Subcutaneous abdominal adipose tissue (tissue), 5 donors: Measurements from ENCODE around the gene HOXA10.

Experiments
- H3K27ac ChIP-seq: one replicate; pipeline ENCODE4 v1.7.0; 2013; ENCODE audit warnings: low read depth, mild to moderate bottlenecking, inconsistent platforms, low read length, moderate library complexity
- H3K27me3 ChIP-seq, 5 donors: one replicate each; pipeline ENCODE4 v1.7.0; 2013; ENCODE audit warnings: low read length in 5 of 5, inconsistent platforms in 1 of 5; ENCODE audit not compliant: control insufficient read depth in 5 of 5, insufficient read depth in 4 of 5
- H3K36me3 ChIP-seq, 5 donors: one replicate each; pipeline ENCODE4 v1.7.0; 2013; ENCODE audit warnings: low read length in 5 of 5; ENCODE audit not compliant: control insufficient read depth in 5 of 5, insufficient read depth in 5 of 5
- H3K4me1 ChIP-seq, 5 donors: one replicate each; pipeline ENCODE4 v1.7.0; 2013; ENCODE audit warnings: low read length in 5 of 5, mild to moderate bottlenecking in 3 of 5, moderate library complexity in 1 of 5; ENCODE audit not compliant: control insufficient read depth in 5 of 5, insufficient read depth in 5 of 5
- H3K4me3 ChIP-seq, 5 donors: one replicate each; pipeline ENCODE4 v1.7.0; 2013; ENCODE audit warnings: low read length in 5 of 5, low read depth in 1 of 5
- H3K9ac ChIP-seq, 5 donors: one replicate each; pipeline ENCODE4 v1.7.0; 2013; ENCODE audit warnings: low read length in 5 of 5, mild to moderate bottlenecking in 4 of 5, moderate library complexity in 3 of 5
- H3K9me3 ChIP-seq, 5 donors: one replicate each; pipeline ENCODE4 v1.7.0; 2013; ENCODE audit warnings: low read length in 5 of 5; ENCODE audit not compliant: control insufficient read depth in 5 of 5
- donor health status: healthy.
- donor health status: healthy.
- donor health status: healthy.
- donor health status: healthy.
- donor health status: healthy.

Gene HOXA10

DNA sequence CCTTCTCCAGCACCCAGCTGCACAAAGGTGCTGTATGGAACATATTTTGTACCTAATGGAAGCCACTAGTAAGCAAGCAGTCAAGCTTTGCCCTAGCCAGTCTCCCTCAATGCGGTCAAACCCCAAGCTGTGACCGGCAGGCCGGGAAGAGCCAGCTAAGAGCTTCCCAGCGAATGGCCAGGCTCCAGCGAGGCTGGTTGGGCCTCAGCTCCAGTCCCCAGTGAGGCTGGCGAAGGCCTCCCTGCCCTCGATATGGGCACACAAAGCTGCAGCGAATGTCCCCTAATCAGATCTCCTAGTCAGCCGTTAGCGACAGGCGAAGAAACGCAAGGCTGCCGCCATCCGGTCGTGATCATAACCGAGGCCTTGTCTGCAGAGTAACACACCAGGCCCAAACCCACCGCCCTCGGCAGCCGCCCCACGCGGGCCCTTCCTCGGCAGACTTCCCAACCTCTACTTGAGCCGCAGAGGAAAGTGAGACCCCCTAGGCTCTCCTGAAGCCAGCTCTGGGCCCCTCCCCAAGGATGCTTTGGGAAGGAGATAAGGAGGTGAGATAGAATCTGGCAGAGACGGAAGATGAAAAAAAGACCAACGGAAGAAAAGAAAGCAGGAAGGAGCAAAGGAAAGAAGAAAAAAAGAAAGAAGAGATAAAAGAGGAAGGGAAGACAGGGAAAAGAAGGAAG lies 5.7 kb downstream of the HOXA10 start:
- no peaks in the 10 kb centered on the region for H3K36me3 ChIP-seq
- peak overlapping the region; percentile 98 for H3K27ac ChIP-seq
- H3K4me1 ChIP-seq: peaks cover 0 to 92% (median 89%) of the 10 kb centered on the region in 5 donors
- H3K9ac ChIP-seq: peak overlapping the region; percentile 35 to 89 (median 60)
- H3K27me3 ChIP-seq: peaks cover 0 to 19% (median 3%) of the 10 kb centered on the region in 5 donors
- H3K9me3 ChIP-seq: no peaks in the 10 kb centered on the region
- peak overlapping the region; percentile 58 to 86 (median 80) for H3K4me3 ChIP-seq

DNA sequence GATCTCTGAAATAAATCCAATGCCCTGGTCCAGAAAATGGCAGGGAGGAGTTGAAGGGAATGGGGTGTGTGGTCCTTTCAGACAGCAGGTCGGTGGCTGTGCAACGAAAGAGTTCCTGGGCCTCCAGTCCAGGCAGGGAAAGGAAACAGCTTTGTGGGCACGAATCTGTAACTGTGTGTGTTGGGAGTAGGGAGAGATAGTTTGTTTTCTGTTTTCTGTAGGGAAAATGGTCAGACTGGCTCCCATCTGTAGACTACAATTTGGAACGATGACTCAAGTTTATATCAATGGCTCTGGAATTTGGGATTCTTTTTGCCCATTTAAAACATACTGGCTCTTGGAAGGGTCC lies 6.2 kb downstream of the HOXA10 start:
- Histone ChIP-seq H3K36me3 (no peaks in the 10 kb centered on the region), H3K4me3 (peak overlapping the region; percentile 44 to 86 (median 80)), H3K9ac (peak overlapping the region in 4 of 5 donors; percentile 51 to 89 (median 70)), H3K27ac (peak overlapping the region; percentile 98), H3K9me3 (no peaks in the 10 kb centered on the region), H3K4me1 (peaks cover 0 to 94% (median 89%) of the 10 kb centered on the region in 5 donors), H3K27me3 (peaks cover 0 to 19% (median 3%) of the 10 kb centered on the region in 5 donors)

DNA sequence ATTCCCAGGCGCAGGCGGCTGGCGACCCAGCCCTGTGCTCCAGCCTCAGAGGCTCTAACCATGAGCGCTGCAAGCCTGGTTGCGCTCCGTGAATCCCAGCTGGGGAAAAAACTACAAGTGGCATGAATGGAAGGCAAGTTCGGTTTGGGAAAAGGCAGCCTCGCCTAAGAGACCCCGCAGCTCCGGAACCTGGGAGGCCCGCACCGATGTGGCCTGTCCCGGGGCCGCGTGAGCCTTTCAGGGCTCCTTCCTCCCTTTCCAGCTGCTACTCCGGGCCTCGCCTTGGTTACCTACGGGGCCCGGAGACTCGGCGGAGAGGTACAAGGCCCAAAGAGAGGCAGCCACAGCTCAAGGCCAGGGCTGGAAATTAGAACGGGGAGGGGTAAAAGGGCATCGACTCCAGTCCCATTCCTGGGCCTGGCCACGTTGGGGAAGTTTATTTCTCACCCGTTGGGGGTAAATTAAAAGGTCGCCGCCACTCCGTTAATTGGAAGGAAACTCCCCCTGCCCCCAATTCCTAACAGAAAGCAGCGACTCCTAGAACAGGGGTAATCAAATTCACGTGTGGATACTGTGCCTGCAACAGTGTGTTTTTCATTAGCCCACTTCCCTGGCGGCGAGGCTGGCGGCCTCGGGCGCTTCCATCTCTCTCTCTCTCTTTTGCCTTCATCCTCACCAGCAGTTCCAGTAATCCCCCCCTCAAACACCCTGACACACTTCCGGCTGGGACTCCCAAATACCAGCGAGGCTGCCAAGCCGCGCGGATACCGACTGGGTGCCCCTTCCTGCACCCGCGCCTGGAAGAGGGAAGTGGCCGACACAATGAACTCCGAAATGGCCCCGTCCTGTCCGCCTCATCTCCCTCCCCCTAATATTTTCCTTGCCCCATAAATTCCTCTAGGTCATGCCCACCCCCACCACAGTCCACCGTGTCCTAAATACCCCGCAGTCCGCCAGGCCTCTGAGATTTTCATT lies 7.3 kb downstream of the HOXA10 start:
- peak overlapping the region; percentile 48 to 81 (median 81) for H3K4me3 ChIP-seq
- H3K27me3 ChIP-seq: peaks cover 0 to 15% (median 3%) of the 10 kb centered on the region in 5 donors
- no peaks in the 10 kb centered on the region for H3K36me3 ChIP-seq
- H3K9ac ChIP-seq: peak overlapping the region; percentile 51 to 89 (median 79)
- peaks cover 0 to 95% (median 85%) of the 10 kb centered on the region in 5 donors for H3K4me1 ChIP-seq
- H3K27ac ChIP-seq: peak overlapping the region; percentile 98
- H3K9me3 ChIP-seq: no peaks in the 10 kb centered on the region

DNA sequence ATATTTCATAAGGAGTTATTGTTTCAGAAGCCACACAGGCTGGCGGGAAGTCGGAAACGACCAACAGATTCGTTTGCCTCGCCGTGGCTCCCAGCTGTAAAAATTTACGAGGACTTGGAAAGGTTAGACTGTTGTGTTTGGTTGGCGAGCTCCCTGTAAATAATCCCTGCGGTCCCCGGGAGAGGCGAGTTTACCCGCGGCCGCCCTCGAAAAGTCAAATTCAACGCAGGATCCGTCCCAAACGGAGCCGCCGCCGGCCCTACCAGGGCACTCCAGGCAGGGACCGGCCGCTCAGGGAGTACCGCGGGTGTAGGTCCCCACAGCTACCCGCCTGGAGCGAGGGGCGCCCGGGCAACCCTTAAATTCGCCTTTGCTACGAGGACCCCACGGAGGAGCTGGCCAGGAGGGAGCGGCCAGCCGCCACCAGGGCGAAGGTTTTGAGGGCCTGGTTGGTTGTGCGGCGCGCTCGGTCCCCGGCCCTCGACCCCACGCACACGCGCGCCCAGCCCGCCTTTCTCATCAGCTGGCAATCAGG lies 8.1 kb downstream of the HOXA10 start:
- H3K27ac ChIP-seq: peak overlapping the region; percentile 98
- H3K27me3 ChIP-seq: peaks cover 0 to 10% (median 3%) of the 10 kb centered on the region in 5 donors
- H3K4me3 ChIP-seq: peak overlapping the region; percentile 74 to 81 (median 81)
- H3K9ac ChIP-seq: peak overlapping the region; percentile 48 to 89 (median 79)
- H3K36me3 ChIP-seq: no peaks in the 10 kb centered on the region
- H3K9me3 ChIP-seq: no peaks in the 10 kb centered on the region
- peaks cover 0 to 92% (median 83%) of the 10 kb centered on the region in 5 donors for H3K4me1 ChIP-seq

DNA sequence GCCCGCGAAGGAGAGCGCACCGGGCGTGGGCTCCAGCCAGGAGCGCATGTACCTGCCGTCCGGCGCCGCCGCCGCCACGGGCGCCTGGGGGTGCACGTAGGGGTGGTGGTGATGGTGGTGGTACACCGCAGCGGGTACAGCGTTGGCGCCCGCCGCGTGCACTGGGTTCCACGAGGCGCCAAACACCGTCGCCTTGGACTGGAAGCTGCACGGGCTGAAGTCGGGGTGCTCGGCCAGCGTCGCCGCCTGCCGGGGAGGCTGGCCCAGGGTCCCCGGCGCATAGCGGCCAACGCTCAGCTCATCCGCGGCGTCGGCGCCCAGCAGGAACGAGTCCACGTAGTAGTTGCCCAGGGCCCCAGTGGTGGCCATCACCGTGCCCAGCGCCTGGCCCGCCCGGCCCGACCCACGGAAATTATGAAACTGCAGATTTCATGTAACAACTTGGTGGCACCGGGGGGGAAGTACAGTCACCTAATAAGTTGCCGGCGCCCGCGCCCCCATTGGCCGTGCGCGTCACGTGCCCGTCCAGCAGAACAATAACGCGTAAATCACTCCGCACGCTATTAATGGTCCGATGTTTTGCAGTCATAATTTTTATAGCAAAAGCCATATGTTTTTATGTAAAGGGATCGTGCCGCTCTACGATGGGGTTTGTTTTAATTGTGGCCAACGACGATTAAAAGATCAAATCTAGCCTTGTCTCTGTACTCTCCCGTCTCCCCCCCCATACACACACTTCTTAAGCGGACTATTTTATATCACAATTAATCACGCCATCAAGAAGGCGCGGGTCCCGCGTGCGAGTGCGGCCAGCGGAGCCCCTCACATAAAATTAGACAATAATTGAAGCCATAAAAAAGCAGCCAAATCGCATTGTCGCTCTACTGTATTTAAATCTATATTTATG lies 8.8 kb downstream of the HOXA10 start, which contains the start of gene HOXA9:
Gene HOXA9, minus strand, starts transcription at position 449 of the 907 bp plus-strand sequence. Its CDS starts 80 bp downstream, at position 369.
- Histone ChIP-seq H3K9me3 (no peaks in the 10 kb centered on the region), H3K9ac (peak within 1 kb of the TSS; percentile 48 to 89 (median 79)), H3K36me3 (no peaks in the 10 kb centered on the region), H3K27me3 (peaks cover 0 to 10% (median 3%) of the 10 kb centered on the region in 5 donors), H3K27ac (peak within 1 kb of the TSS; percentile 98), H3K4me1 (peaks cover 0 to 93% (median 91%) of the 10 kb centered on the region in 5 donors), H3K4me3 (peak within 1 kb of the TSS; percentile 78 to 81 (median 81))

DNA sequence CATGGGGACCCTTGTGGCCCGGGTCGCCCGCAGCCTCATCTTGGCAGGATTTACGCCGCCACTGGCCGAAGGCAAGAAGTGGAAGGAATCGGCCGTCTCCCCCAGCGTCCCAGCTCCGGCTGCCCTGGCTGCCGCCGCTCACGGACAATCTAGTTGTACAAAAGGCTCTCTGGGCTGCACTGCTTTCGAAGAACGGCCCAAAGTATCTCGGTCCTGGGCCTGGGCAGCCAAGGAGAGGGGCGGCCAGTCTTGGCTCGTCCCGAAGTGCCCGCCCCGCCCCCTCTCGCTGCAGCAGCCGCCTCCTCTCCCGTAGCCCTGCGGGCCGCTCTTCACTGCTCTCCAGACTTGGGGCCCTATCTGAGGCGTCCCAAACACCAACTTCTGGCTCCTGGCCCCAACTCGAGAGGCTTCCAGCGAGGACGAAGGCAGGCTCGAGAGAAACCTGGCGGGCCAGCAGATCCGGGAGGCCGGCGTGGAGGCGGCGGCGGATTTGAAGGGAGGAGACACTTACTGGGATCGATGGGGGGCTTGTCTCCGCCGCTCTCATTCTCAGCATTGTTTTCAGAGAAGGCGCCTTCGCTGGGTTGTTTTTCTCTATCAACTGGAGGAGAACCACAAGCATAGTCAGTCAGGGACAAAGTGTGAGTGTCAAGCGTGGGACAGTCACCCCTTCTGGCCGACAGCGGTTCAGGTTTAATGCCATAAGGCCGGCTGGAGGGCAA lies 9.6 kb downstream of the HOXA10 start:
- H3K4me3 ChIP-seq: peak overlapping the region; percentile 80 to 84 (median 81)
- H3K9ac ChIP-seq: peak overlapping the region; percentile 6 to 89 (median 79)
- no peaks in the 10 kb centered on the region for H3K36me3 ChIP-seq
- peak overlapping the region; percentile 98 for H3K27ac ChIP-seq
- peaks cover 0 to 10% (median 2%) of the 10 kb centered on the region in 5 donors for H3K27me3 ChIP-seq
- peaks cover 0 to 94% (median 92%) of the 10 kb centered on the region in 5 donors for H3K4me1 ChIP-seq
- no peaks in the 10 kb centered on the region for H3K9me3 ChIP-seq

DNA sequence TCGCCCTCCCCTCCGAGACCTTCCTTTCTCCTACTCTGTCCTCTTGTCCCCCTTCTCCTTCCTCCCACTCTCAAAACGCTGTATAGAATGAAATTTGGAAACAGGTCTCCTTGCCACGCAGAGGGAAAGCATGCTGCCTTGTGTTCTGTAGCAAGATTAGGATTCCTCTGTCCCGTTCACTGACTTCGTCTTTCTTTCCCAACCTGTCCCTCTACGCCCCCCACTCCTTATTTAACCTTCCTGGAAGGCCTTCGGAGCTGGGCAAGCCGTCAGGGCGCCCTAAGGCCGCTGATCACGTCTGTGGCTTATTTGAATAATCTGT lies 10.1 kb downstream of the HOXA10 start:
- peak overlapping the region; percentile 98 for H3K27ac ChIP-seq

DNA sequence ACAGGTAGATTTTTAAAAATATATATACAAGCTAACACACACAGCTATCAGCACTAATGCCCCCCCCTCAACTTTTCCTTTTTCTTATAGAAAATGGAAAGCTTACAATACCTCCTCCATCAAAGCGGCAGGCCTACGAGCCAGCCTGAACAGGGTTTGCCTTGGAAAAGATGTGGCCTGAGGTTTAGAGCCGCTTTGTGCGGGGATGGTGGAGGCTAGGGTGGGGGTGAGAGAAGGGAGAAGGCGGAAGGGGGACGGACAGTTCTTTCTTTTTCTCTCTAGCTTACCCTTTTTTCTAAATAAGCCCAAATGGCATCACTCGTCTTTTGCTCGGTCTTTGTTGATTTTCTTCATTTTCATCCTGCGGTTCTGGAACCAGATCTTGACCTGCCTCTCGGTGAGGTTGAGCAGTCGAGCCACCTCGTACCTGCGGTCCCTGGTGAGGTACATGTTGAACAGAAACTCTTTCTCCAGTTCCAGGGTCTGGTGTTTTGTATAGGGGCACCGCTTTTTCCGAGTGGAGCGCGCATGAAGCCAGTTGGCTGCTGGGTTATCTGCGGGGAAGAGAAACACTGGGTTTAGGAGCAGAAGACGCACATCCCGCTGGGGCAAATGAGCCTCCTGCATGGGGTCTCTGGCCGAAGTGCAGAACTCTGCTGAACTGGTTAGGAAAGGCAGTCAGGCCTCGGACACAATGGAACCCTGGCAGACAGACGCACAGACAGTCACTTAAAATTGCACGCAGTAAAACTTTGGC lies 10.7 kb downstream of the HOXA10 start:
- Histone ChIP-seq H3K27ac (peak overlapping the region; percentile 98), H3K4me3 (peak overlapping the region; percentile 80 to 84 (median 81)), H3K9ac (peak overlapping the region; percentile 6 to 89 (median 73)), H3K36me3 (no peaks in the 10 kb centered on the region), H3K4me1 (peaks cover 0 to 84% (median 81%) of the 10 kb centered on the region in 5 donors), H3K27me3 (peaks cover 0 to 10% (median 0%) of the 10 kb centered on the region in 5 donors), H3K9me3 (no peaks in the 10 kb centered on the region)

More for the DNA sequence above, 10.1 kb downstream of the HOXA10 start:
- Histone ChIP-seq H3K27me3 (peaks cover 0 to 11% (median 0%) of the 10 kb centered on the region in 5 donors), H3K4me3 (peak overlapping the region; percentile 80 to 84 (median 81)), H3K9me3 (no peaks in the 10 kb centered on the region), H3K4me1 (peaks cover 0 to 90% (median 86%) of the 10 kb centered on the region in 5 donors), H3K36me3 (no peaks in the 10 kb centered on the region), H3K9ac (peak overlapping the region; percentile 6 to 89 (median 73))
